NCI-H2029 (cell line): ENCODE data around the gene KCNQ4.

Source experiments
- DNase-seq: peaks from one replicate; lab custom pipeline; 2025; lab: John Stamatoyannopoulos, UW

The KCNQ4 gene

GRCh38 chr1:40795811-40796586 is 12.4 kb downstream of the KCNQ4 start:
- no peak for DNase-seq

GRCh38 chr1:40796939-40797667 is 13.5 kb downstream of the KCNQ4 start:
- DNase-seq: no peak

GRCh38 chr1:40797668-40798010 is 14.1 kb downstream of the KCNQ4 start:
- no peak for DNase-seq

GRCh38 chr1:40798366-40799281 is 15.0 kb downstream of the KCNQ4 start:
- DNase-seq: no peak

GRCh38 chr1:40799351-40799867 is 15.8 kb downstream of the KCNQ4 start:
- DNase-seq: no peak

GRCh38 chr1:40801742-40802077 is 18.1 kb downstream of the KCNQ4 start:
- DNase-seq: no peak

- DNase-seq: peak; percentile 100
Measured at GRCh38 chr1:40802078-40802741, 18.6 kb downstream of the KCNQ4 start.

GRCh38 chr1:40802742-40803113 is 19.1 kb downstream of the KCNQ4 start:
- no peak for DNase-seq

- no peak for DNase-seq
Measured at GRCh38 chr1:40803447-40803846, 19.9 kb downstream of the KCNQ4 start.

GRCh38 chr1:40803902-40804301 is 20.3 kb downstream of the KCNQ4 start:
- DNase-seq: no peak

- no peak for DNase-seq
Measured at GRCh38 chr1:40806240-40806639, 22.7 kb downstream of the KCNQ4 start.

GRCh38 chr1:40806731-40807695 is 23.4 kb downstream of the KCNQ4 start:
- DNase-seq: no peak

- no peak for DNase-seq
Measured at GRCh38 chr1:40808002-40808401, 24.4 kb downstream of the KCNQ4 start.

- no peak for DNase-seq
Measured at GRCh38 chr1:40808444-40808843, 24.9 kb downstream of the KCNQ4 start.

- no peak for DNase-seq
Measured at GRCh38 chr1:40808909-40809308, 25.3 kb downstream of the KCNQ4 start.

- DNase-seq: no peak
Measured at GRCh38 chr1:40810927-40811326, 27.3 kb downstream of the KCNQ4 start.

- DNase-seq: no peak
Measured at GRCh38 chr1:40815420-40815819, 31.8 kb downstream of the KCNQ4 start.

- no peak for DNase-seq
Measured at GRCh38 chr1:40817791-40818263, 34.2 kb downstream of the KCNQ4 start.

GRCh38 chr1:40818264-40818961 is 34.8 kb downstream of the KCNQ4 start:
- DNase-seq: peak; percentile 96

- DNase-seq: no peak
Measured at GRCh38 chr1:40819101-40819500, 35.5 kb downstream of the KCNQ4 start.
